HT1080 (cell line): Measurements from ENCODE around the gene SV2A. TPM values are rescaled to one million over a fixed set of nuclear protein-coding genes. Genes with fewer than 3 reads are reported as not detected.

ENCODE experiments used
- DNase-seq: peaks from one replicate; pipeline ENCODE4 v3.0.0-alpha.2; 2015; ENCODE audit warnings: low read depth
- total RNA-seq: library from RNA; depleted of rRNA; stranded (reverse); fragments of >200 nt; shearing (Covaris generic); gene quantifications from 2 replicates; pipeline ENCODE4 v1.2.3, GENCODE V29; 2014

Gene SV2A
- total RNA-seq, 1 experiment from 2014 or later, result 27.7 TPM

DNA sequence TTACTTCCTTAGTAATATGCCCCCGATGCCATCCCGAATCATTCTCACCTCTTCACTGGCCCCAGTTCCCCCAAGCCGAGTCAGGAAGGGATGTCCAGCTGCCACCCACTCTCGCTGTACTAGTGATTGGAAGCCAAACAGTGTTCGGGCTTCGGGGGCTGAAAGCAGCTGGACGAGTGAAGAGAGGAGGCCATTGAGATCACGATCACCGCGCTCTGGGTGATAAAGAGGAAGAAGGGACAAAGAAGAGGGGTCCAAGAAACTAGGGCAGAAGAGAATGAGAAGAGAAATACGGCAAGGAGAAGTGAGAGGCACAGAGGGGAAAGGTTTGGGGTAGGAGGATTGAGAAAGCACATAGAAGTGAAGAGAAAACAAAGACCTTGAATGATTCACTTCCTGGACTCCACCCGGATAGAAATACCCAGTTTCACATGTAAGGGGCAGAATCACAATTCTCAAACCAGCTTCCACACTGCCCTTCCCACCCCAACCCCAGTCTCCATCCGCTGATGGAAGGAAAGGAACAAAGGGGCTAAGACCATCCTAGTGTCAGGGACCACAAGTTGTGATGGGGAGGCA is 13.7 kb upstream of the SV2A start:
- peak; percentile 77 for DNase-seq

- no peak for DNase-seq
These were observed 12.2 kb upstream of the SV2A start for GRCh38 chr1:149929856-149930255.

GRCh38 chr1:149928401-149928724 is 10.7 kb upstream of the SV2A start:
- no peak for DNase-seq

DNA sequence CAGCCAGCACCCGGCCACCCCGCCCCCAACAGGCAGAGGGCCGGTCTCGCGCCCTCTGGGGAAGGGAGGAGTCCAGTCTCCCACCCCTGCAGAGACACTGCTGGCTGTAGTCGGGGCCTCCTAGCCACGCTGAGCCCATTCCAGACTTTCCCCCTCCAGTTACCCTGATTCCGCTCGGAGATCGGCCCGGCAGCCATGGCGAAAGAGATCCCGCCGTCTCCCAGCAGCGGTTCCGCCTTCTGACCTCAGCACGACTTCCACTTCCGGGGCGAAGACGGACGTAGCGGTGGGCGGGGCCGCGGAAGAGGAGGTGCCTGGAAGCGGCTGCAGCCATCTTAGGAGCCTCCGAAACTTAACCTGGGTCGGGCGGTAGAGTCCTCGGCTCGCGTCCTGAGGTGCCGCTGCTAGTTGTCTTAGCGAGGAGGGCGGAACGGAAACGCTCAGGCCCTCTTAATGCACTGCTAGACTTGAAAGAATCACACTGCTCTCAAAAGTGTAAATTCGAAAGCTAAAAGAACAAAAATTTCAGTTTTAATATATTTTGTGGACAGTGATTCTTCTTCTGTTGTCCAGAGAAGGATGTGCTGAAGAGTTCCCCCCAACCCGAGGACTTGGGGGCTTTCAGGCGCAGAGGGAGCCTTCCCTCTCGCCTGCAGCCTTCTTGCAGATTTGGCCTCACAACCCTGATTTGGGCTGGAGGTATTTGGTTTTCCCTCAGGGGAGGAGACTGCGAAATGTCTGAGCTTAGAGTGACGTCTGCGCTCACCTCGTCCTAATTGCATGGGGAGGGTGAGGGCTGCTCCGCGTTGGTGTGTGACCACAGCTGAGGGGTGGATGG is 10.1 kb upstream of the SV2A start, which contains the start of gene SF3B4:
SF3B4 (minus strand) TSS at position 241 of the 838 bp plus-strand sequence; CDS start at position 197, 44 bp downstream.
- DNase-seq, result peak; percentile 90

GRCh38 chr1:149927056-149927562 is 9.5 kb upstream of the SV2A start:
- DNase-seq, result peak; percentile 21

- DNase-seq, result no peak
These were observed 8.7 kb upstream of the SV2A start for GRCh38 chr1:149926296-149926695.

- no peak for DNase-seq
These were observed 8.1 kb upstream of the SV2A start for GRCh38 chr1:149925751-149926150.

GRCh38 chr1:149925345-149925744 is 7.7 kb upstream of the SV2A start:
- DNase-seq, result no peak

DNA sequence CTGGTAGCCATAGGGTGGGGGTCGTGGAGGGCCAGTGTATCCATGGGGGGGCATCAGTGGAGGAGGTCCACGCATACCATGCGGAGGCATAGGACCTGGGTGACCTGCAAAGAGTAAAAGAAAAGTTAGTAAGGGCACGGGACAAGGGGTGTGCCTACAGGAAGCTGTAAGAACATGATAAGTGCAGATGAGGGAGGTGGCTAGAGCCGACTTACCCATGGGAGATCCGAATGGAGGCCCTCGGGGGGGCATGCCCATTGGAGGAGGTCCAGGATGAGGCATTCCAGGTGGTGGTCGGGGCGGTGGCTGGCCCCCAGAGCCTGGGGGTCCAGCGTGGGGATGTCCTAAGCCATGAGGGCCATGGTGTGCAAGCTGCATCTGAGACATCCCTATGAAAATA is 6.0 kb upstream of the SV2A start:
- DNase-seq, result no peak

DNA sequence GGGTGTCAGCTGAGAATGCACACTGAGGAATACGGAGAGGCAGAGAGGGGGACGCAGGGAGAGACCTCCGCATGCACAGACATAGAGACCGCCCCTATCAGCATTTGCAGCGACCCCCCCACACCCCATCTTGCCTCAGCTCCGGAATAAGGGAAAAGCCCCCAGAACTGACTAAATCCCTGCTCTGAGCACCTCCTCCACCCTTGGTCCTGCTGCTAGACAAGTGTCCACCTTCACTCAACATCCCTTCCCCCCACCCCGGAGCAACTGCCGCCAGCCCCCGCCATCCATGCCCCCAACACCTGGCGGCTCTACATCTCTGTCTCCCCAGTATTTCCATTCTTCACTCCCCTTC is 769 bp downstream of the SV2A start:
- DNase-seq, result no peak

- no peak for DNase-seq
These were observed 1.3 kb downstream of the SV2A start for GRCh38 chr1:149916193-149916897.

DNA sequence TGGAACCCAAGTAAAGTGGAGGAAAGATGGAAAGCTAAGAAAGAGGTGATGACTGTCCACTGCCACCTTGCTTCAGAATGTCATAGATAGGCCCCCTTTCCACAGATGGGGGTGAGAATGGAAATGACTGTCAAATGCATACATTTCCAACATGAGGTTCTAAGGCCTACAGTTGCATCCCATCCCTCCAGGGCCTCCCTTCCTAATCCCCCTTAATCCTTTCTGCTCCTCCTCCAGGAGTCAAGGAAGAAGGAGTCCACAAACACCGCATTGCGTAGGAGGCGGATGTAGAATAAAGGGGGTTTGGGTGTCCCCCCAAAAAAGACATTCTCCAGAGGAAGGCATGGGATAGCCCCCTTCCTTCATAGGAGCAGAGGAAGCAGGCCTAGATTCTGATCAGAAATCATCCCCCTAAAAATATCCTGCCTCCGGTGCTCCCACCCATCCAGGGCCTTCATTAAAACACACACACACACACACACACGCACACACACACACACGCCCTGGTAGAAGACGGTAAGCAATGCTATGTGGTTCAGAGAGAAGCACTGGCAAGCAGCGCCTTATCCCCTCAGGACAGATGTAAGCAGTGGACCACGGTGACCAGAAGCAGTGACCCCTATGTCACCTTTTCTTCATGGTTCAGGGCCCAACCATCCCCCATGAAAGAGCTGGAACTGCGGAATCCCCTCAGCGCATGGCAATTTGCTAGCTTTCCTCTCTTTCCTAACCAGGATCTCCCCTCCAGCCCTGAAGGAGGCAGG is 2.0 kb downstream of the SV2A start:
- DNase-seq, result no peak

DNA sequence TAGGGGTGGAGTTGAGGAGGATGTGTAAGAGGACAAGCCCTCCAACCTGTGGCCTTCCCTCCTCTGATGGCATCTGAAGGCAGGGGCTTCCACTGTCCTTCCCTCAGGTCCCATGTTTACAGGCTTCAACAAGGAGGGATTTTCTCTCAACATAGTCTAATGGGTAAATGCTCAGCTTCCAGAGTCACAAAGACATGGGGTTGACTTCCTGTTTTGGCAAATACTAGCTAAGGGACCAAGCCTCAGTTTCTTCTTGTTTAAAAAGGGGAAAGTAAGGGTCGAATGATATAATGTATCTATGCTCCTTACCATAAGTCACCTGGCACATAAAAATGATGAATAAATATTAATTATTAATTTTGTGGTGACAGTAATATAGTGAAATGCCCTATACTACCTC is 3.1 kb downstream of the SV2A start:
- no peak for DNase-seq

- no peak for DNase-seq
These were observed 11.0 kb downstream of the SV2A start for GRCh38 chr1:149906570-149907075.

GRCh38 chr1:149903836-149904491 is 13.7 kb downstream of the SV2A start:
- no peak for DNase-seq

DNA sequence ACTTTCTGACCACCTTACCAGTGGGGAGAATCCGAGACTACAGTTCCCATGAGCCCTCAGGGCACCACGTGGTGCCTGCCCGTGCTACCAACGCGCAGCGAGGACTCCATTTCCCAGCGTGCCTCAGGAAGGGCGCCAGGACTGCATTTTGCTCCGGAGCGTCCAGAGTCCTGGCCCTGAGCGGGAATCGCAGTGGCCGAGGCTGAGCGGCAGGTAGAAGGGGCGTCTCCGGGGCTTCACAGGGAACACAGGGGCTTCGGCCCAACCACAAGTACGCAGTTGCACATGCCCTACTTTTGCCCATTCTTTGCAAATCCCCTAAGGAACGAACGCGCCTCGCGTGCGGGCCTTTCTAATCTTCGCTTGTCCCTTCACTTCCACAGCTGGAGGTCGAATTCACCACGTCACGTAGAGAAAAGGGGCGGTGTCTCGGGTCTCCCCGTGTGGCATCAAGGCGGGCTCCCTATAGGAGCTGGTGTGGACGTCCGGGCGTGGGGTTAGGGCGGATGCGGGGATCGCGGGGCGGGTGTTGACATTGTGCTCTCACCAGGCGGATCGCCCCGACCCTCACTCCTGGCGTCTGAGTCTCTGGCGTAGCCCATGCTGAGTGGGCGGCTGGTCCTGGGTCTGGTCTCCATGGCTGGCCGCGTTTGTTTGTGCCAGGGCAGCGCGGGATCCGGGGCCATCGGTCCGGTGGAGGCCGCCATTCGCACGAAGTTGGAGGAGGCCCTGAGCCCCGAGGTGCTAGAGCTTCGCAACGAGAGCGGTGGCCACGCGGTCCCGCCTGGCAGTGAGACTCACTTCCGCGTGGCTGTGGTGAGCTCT is 18.0 kb downstream of the SV2A start, which contains the start of gene BOLA1:
BOLA1 (plus strand) TSS at position 109 of the 825 bp plus-strand sequence; CDS start at position 601, 492 bp downstream.
- peak; percentile 89 for DNase-seq

DNA sequence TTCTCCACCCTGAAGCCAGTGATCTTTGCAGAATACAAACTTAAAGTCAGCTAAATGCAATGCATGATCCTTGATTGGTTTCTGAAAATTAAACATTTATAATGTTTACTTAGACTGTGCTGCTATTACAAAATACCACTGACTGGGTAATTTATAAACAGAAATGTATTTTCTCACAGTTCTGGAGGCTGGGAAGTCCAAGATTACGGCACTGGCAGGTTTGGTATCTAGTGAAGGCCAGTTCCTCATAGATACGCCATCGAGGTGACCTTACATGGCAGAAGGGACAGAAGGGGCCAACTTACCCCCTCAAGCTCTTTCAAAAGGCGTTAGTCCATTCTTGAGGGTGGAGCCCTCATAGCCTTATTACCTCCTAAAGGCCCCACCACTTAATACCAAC is 21.1 kb downstream of the SV2A start:
- no peak for DNase-seq

DNA sequence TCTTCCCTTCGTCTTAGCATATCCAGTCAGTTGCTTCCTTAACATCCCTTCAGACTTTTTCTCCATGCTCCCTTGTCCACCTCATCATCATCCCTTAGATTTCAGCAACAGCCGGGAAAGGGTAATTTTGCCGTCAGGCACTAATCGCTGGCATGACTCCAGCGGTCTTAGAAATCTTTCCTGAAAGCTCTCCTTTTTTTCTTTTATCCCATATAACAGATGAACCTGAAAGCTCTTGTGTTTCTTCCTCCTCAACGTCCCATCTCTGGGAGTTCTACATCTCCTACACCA is 28.7 kb downstream of the SV2A start:
- DNase-seq, result peak; percentile 53

GRCh38 chr1:149888247-149888998 is 29.2 kb downstream of the SV2A start:
- DNase-seq, result no peak
